HG03060 (cell line): ENCODE results near the gene HDAC10.

Source experiments
- ATAC-seq: cut with Tn5 transposase; IDR thresholded peaks from one replicate; pipeline ENCODE4 v1.9.1; 2021; ENCODE audit warnings: low read depth, moderate number of reproducible peaks; ENCODE audit not compliant: unreplicated experiment

HDAC10 gene

GRCh38 chr22:50244420-50245213 lies 6.4 kb downstream of the HDAC10 start, which contains the start of gene TUBGCP6:
TSS of gene TUBGCP6 (minus strand) at chr22:50245023. CDS start at chr22:50244459, 564 bp downstream.
- peak; percentile 56 for ATAC-seq

GRCh38 chr22:50243685-50244419 lies 7.2 kb downstream of the HDAC10 start:
- peak; percentile 7 for ATAC-seq

DNA sequence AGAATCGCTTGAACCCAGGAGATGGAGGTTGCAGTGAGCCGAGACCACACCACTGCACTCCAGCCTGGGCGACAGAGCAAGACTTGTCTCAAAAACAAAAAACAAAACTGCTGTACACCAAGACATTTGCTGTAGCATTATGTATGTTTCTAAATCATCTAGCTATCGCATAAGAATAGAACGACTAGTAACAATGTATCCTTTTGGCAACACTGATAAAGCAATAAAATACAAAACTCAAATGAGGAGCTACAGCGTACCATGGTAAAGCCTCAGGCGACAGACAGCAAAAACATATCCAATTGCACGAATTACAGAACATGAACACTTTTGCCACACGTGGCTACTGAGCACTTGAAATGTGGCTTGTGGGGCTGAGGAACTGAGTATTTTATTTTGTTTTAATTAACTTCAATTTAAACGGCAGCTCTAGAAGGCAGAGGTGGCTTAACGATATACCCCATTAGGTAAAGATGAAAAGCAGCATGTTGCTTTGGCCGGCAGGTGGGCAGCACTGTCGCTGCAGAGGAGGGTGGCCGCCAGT lies 8.6 kb downstream of the HDAC10 start:
- no peak for ATAC-seq

GRCh38 chr22:50238755-50239154 lies 12.3 kb downstream of the HDAC10 start:
- ATAC-seq: no peak

DNA sequence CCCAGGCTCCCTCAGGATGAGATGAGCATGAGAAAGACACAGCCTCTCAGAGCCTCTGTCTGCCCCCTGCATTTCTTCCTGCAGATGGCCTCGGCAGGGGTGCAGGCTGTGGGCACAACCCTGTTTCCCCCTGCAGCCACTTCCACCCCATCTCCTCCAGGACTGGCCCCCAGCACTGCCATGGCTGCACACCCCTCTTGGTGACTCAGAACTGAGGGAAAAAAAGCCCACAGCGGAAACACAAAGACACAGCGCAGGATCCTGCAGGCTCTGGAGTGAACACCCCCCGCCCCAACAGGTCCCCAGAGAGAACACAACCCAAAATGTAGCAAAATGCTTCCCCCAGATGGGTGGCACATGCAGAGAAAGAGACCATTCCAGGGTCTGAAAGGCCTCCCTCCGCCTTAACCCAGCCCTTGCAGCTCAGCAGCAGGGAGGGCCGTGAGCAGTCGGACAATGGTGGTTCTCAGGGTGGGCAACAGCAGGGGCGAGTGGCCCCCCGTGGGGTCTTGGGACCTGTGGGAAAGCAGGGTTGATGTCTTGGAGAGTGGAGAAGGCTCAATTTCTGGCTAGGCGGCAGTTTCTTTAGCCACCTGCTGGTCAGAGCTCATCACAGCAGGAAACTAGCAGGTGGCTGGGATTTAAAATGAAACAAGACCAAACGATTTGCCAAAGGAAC lies 14.2 kb downstream of the HDAC10 start:
- no peak for ATAC-seq

DNA sequence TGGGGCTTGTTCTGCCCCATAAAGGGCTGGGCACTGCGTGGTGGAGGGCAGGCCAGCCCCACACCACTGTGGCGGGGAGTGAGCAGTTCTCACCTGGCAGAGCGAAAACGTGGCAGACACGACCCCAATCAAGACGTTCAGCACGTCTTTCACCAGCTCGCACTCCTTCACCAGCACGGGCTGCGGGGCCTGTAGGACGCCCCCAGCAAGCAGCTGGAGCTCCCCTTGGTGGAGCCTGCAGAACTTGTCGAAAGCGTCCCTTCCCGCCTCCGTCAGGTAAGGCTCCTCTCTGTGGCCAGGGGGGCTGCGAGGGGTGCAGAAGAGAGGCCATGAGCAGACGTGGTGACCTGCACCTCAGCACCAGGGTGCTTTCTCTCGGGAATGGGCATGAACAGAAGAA lies 17.8 kb downstream of the HDAC10 start:
- ATAC-seq: no peak

- ATAC-seq: no peak
Measured at GRCh38 chr22:50232481-50233151, 18.4 kb downstream of the HDAC10 start.

GRCh38 chr22:50229370-50229769 lies 21.7 kb downstream of the HDAC10 start:
- ATAC-seq: no peak

DNA sequence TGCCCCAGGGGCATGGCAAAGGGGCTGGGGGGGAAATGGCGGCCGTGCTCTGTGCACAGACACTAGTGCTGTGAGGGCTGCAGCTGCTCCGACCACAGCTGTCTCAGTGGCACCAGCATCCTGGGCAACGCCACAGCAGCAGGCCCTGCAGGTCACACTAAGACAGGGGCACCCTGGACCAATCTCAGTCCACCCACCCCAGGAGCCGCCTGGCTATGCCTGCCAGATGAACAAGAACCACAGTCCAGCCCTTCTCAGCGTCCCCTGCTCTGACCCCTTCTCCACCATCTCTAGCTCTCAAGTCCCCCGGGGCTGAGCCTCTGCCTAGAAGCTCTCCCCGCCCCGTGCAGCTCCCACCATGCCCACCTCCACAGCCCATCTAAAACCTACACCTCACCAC lies 22.7 kb downstream of the HDAC10 start:
- no peak for ATAC-seq

GRCh38 chr22:50227579-50228215 lies 23.4 kb downstream of the HDAC10 start:
- no peak for ATAC-seq

GRCh38 chr22:50226875-50227165 lies 24.2 kb downstream of the HDAC10 start:
- no peak for ATAC-seq

GRCh38 chr22:50226063-50226874 lies 24.8 kb downstream of the HDAC10 start:
- no peak for ATAC-seq

- ATAC-seq: no peak
Measured at GRCh38 chr22:50225200-50225969, 25.7 kb downstream of the HDAC10 start.

GRCh38 chr22:50224071-50224470 lies 27.0 kb downstream of the HDAC10 start:
- no peak for ATAC-seq

GRCh38 chr22:50222508-50222907 lies 28.6 kb downstream of the HDAC10 start:
- ATAC-seq: no peak

- no peak for ATAC-seq
Measured at GRCh38 chr22:50221410-50222300, 29.4 kb downstream of the HDAC10 start.

DNA sequence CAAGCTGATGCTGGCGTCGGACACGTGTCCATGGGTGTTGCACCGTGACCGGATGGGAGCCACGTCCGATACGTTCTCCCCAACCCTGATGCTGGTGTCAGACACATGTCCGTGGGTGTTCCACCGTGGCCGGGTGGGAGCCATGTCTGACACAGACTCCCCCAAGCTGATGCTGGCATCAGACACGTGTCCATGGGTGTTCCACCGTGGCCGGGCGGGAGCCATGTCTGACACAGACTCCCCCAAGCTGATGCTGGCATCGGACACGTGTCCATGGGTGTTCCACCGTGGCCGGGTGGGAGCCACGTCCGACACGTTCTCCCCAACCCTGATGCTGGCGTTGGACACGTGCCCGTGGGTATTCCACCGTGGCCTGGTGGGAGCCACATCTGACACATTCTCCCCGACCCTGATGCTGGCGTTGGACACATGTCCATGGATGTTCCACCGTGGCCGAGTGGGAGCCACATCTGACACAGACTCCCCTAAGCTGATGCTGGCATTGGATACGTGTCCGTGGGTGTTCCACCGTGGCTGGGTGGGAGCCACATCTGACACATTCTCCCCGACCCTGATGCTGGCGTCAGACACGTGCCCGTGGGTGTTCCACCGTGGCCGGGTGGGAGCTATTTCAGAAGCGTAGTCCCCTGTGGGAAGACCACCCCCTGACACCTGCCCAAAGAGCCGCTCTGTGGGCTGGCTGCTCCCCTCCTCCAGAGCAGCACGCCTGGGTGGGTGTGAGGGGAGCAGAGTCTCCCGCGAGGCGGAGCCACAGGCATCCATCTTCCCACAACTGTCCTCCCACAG lies 30.3 kb downstream of the HDAC10 start:
- ATAC-seq: no peak
